Globus pallidus (tissue), 1 donor: Measurements from ENCODE around the gene TM2D3.
"Not testable (repeated sequence)": the region's sequence is repeated elsewhere in the genome, so short reads cannot be mapped to it uniquely, and the experiment has no call there.

Experiments used
- DNase-seq: peaks from one replicate; pipeline ENCODE4 v3.0.0-alpha.2; 2015; ENCODE audit warnings: low spot score

The TM2D3 gene

GRCh38 chr15:101657171-101657570, 5.0 kb upstream of the TM2D3 start:
- no peak for DNase-seq

- DNase-seq = not testable (repeated sequence)
Measured at GRCh38 chr15:101654624-101655337, 2.6 kb upstream of the TM2D3 start.

DNA sequence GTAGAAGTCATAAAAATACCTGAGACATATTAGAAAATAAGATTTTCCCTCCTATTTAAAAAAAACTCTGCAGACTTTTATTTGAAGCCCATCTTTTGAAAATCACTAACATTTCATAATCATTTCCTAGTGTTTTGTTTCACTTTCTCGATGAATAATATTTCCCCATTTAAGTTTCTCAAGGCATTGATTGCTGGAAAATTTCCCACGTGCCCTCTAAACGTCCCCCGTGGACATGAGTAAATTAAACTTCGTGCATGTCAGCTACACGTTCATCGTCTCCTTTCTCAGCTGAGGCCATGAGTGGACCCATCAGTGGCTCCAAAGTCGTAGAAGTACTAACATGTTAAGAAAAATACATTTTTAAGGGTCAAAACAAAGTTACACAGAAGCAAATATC, 2.0 kb upstream of the TM2D3 start:
- no peak for DNase-seq

DNA sequence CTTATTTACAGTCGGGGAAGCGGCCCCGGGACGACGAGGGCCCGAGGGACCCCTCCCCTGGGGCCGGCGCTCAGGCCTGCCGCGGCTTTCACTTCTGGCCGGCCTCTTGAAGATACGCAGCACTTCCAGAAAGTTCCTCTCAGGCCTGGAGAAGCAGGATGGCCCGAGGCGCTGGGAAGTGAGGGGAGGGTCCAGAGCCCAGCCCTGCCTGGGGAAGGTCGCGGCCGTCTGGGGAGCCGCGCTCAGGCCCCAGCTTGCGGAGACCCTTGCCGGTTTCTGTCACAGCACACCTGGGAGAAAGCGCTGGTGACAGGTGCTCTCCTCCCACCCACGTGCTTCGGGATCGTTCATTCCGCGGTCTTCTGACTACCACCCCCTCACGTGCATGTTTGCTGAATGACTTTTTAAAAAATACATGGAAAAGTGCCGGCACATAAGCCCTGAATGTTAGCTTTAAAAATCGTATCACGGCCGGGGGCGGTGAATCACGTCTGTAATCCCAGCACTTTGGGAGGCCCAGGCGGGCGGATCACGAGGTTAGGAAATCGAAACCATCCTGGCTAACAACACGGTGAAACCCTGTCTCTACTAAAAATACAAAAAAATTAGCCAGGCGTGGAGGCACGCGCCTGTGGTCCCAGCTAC, 727 bp upstream of the TM2D3 start:
- no peak for DNase-seq

DNA sequence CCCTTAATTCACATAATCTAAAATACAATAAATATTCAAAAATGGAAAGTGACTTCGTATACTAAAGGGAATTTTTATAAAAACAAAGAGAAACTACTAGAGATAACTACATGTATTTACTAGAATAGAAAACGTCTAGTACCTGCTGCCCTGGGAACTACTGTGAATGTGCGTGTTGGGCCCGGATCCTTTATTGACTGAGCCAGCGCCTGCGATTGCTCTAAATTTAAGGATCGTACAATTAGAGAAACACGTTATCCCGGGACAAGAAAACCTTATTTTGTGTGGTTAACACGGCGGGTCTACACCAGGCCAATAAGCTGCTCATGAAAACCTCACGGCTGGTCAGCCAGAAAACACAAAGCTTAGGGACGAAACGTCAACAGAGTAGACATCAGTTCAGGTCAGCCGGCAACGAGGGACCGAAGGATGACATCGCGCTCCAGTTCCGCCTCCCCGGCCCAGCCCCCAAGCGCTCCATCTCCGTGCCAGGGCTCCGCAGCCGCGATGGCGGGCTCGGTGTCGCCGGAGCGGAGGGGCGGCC, 555 bp downstream of the TM2D3 start:
- DNase-seq = no peak

- DNase-seq = no peak
Measured at GRCh38 chr15:101650145-101650544, 2.0 kb downstream of the TM2D3 start.

DNA sequence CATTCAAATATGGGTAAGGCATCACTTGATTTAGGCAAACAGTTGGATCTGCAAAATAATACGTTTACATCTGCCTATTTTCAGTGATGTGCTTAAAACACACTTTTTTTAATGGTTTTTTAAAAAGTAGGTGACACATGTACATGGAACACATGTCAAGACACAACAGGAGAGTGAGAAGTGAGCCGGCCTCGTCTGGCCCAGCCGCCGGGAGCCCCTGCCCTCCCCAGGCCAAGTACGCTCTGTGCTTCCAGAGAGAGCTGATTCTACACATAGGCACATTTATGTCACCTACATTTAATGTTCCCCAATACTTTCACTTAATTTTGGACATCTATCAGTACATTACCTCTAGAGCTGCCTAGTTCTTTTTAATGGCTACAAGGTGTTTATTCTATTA, 3.8 kb downstream of the TM2D3 start:
- DNase-seq = no peak

GRCh38 chr15:101647251-101647650, 4.9 kb downstream of the TM2D3 start:
- DNase-seq = no peak

DNA sequence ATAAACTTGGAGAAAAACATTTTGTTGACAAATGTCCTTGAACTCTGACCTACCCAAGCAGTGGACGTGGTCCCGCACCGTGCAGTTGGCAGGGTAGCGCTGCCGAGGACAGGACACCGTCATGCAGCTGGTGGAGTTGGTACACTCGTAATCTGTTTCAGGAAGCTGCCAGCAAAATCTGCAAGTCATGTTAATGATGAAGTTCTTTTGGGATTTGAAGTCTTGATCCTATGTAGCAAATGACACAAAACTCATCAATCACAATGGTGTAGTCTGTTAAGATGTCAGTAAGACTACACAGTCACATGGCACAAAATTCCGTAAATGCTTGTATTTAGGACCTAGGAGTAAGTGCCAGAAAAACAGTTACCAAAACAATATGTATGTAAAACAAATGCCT, 5.5 kb downstream of the TM2D3 start:
- no peak for DNase-seq

DNA sequence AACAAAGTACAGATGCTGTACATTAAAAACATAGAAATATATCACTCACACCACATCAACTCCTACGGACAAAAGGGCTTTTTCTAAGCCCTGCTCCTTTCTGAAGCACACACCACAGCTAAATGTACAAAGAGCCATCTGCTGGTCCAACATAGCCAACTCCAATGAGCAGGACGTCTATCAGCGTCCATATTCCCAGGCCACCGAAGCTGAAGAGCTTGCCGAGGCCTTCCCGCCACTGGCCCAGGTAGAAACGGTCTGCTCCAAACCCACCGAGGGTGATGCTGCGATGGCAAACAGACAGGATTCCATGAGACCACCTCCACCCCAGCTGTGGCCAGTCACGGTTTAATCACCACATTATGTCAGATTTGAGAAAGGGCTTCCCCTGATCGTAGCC, 9.8 kb downstream of the TM2D3 start:
- DNase-seq = peak; percentile 81

- DNase-seq = no peak
Measured at GRCh38 chr15:101641894-101642293, 10.3 kb downstream of the TM2D3 start.

- DNase-seq = peak; percentile 86
Measured at GRCh38 chr15:101641129-101641764, 10.9 kb downstream of the TM2D3 start.

DNA sequence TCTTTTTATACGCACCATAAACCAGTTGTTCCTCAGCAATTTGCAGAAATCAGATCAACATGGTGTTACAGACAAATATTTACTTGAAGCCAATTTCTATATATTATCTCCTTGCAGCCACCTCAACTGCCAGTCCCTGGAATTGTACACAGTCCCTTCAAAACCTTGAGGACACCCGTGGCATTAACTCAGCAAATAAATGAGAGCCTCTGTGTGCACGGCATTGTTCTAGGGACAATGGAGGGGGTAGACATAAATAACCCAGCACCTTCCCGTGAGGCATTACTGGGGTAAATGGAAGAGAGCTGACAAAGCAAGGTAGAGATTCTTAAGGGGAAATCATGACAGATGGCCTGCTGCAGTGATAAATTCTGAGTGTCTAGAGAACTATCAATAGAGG, 12.5 kb downstream of the TM2D3 start:
- no peak for DNase-seq

GRCh38 chr15:101637919-101638318, 14.3 kb downstream of the TM2D3 start:
- DNase-seq = no peak

DNA sequence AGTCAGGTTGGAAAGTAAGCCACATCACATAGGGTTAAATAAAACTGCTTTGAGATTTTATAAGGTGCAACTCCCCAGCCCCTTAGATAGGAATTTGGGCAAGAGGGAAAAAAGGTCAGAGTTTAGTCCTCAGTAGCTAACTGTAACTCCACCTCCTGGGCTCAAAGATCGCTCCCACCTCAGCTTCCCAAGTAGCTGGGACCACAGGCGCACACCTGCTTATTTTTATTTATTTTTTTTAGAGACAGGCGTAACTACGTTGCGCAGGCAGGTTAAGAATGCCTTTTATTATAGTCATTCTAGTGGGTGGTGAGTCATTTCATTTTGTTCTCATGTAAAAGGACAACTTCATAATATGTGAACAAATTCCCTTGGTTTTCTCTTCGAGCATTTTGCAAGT, 14.7 kb downstream of the TM2D3 start:
- no peak for DNase-seq

GRCh38 chr15:101637038-101637437, 15.1 kb downstream of the TM2D3 start:
- no peak for DNase-seq

GRCh38 chr15:101635944-101636727, 16.0 kb downstream of the TM2D3 start:
- DNase-seq = no peak

GRCh38 chr15:101633356-101633755, 18.8 kb downstream of the TM2D3 start:
- DNase-seq = no peak

- DNase-seq = not testable (repeated sequence)
Measured at GRCh38 chr15:101626729-101627128, 25.5 kb downstream of the TM2D3 start.

- no peak for DNase-seq
Measured at GRCh38 chr15:101625980-101626379, 26.2 kb downstream of the TM2D3 start.

GRCh38 chr15:101625184-101625583, 27.0 kb downstream of the TM2D3 start:
- no peak for DNase-seq
